Fibroblast of lung (primary cell): Measurements from ENCODE around the gene MRPS11.

Source experiments
- CTCF ChIP-seq, 2 donors: IDR thresholded peaks in 1 of 2; conservative IDR thresholded peaks in 1 of 2; 1 replicate in 1 of 2; 2 replicates in 1 of 2; pipeline ENCODE4 v1.5.1; 2011 to 2012; ENCODE audit warnings: low read length in 2 of 2, control low read depth in 1 of 2, inconsistent platforms in 1 of 2, low read depth in 1 of 2, mild to moderate bottlenecking in 1 of 2
- EZH2 ChIP-seq: IDR thresholded peaks from 2 replicates; pipeline ENCODE4 v1.5.1; 2012; ENCODE audit warnings: low read length, control low read depth, mild to moderate bottlenecking; ENCODE audit errors: missing control alignments

DNA sequence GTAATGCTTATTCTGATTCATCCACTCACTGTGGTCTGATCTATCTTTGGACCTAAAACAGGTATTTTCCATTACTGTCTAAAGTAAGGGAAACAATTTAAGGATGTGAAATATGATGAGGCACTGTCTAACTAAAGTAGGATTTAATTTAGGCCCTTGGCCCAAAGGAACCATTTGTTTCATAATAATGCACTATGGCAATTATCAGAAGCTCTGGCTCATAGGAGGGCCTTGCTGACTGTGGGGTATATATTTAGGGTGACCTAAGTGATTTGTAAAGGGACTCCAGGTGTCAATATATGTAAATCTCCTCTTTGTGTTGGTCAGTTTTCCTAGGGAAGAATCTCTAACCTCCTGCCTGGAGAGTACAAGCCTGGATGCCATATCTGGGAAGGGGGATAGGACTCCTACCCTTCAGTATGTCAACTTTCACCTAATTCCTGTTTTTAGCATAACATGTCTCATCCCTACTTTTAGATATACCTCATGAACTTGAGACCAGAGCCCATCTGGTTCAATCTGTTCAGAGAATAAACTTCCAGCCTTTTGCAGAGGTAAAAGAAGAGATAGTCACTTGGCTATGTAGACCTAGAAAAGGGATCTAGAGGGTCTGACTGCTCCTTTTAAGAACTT is 58.9 kb downstream of the MRPS11 start:
- TF ChIP-seq CTCF (conservative IDR thresholded peaks at IDR 0.05 in 1 of 2, IDR thresholded peaks at IDR 0.05 in 1 of 2; ENCODE audit: low read depth in 1 of 2, low read length in 2 of 2) = no peak
- no peak for TF ChIP-seq EZH2
